Retinal pigment epithelial cell (primary cell): ENCODE results near the gene DNMT1.

Experiments used
- DNase-seq: peaks from one replicate; pipeline ENCODE4 v3.0.0-alpha.2; 2010; ENCODE audit warnings: low read depth
- H3K4me3 ChIP-seq: 2 replicates; pipeline ENCODE4 v1.5.1; 2011; ENCODE audit warnings: mild to moderate bottlenecking, low read length, control low read depth, moderate library complexity
- CTCF ChIP-seq: conservative IDR thresholded peaks from 2 replicates; pipeline ENCODE4 v1.5.1; 2011; ENCODE audit warnings: low read depth, low read length, control low read depth, inconsistent platforms

DNMT1 gene

DNA sequence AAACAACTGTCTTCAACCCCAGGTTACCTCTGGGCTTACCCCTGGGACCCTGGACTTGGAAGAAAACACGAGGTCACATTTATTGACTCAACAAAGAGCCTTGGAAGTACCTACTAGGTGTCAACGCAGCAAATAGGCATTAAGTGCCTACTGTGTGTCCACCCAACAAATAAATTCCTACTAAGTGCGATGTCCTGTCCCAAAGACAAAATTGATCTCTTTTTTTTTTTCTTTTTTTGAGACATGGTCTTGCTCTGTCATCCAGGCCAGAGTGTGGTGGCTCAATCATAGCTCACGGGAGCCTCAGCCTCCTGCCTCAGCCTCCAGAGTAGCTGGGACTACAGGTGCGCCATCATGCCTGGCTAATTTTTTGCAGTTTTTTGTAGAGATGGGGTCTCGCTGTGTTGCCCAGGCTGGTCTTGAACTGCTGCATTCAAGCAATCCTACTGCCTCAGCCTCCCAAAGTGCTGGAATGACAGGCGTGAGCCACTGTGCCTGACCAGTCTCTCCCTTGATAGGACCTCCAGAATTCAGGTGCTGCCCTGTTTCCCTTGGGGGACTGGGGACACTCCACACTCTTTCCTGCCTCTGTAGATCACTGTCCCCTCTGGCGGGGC is 37.0 kb upstream of the DNMT1 start:
- no peak for DNase-seq
- H3K4me3 ChIP-seq: peak overlapping the region; percentile 59

GRCh38 chr19:10230861-10231611 is 36.3 kb upstream of the DNMT1 start, which contains the start of gene S1PR2:
TSS of gene S1PR2 (minus strand) at chr19:10231331. CDS start at chr19:10224905, 6,426 bp downstream.
- H3K4me3 ChIP-seq: peak within 1 kb of the TSS; percentile 59
- DNase-seq: no peak
- no peak for TF ChIP-seq CTCF

More for the DNA sequence above, 37.0 kb upstream of the DNMT1 start:
- no peak for TF ChIP-seq CTCF

DNA sequence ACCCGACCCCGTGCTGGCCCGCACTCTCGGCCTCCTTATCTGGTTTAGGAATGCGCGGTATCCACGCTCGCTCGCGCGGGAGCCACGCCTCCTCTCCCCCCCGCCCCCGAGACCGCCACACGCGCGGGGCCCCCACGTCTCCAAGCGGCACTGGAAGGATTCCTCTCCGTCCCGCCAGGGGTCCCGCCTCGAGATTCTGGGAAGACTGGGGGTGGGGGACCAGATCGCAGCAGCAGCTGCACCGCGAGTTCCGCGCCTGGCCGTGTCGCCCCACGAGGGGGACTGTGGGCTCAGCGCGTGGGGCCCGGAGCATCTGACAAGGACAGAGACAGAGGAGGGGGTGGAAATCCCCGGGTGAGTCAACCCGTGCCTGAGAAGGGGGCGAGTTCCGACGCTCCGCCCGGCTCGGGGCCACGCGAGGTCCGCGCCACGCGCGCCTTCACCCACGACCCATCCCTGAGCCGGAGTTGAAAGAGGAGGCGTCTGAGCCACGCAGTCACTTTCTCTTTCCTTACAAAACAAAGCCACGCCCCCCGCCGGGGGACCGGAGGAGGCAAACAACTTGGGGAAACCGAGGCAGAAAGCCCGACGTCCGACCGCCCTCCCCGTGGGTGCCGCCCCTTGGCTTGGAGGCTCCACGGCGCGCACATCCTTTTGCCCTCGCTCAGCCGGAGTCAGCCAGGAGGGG is 35.6 kb upstream of the DNMT1 start:
- TF ChIP-seq CTCF: no peak
- DNase-seq: no peak
- peak overlapping the region; percentile 59 for H3K4me3 ChIP-seq

GRCh38 chr19:10228920-10229319 is 34.2 kb upstream of the DNMT1 start:
- DNase-seq: no peak

DNA sequence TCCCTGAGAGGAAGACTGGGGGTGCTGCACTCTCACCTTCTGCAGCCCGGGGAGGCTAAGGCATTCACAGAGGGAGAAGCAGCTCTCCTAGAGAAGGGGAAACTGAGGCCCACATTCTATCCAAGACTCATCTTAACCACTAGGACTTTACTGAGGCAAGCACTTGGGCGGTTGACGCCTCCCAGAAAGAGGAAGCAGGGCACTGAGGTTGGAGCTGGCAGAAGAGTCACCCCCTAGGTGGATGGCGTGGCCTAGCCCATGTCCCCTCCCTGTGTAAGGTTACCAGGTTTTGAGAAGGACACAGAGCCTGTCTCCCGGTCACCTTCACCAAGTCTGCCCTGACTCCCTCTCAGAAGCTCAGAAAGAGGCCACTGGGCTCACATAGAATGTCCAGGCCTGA is 33.6 kb upstream of the DNMT1 start:
- no peak for TF ChIP-seq CTCF
- DNase-seq: no peak
- no peak overlapping the region for H3K4me3 ChIP-seq

More at GRCh38 chr19:10228920-10229319, 34.2 kb upstream of the DNMT1 start:
- H3K4me3 ChIP-seq: no peak overlapping the region
- TF ChIP-seq CTCF: peak; percentile 61

- TF ChIP-seq CTCF: no peak
- H3K4me3 ChIP-seq: no peak overlapping the region
- DNase-seq: no peak
Observed at GRCh38 chr19:10227026-10227971, 32.5 kb upstream of the DNMT1 start.
